HEK293T (cell line): ENCODE results near the gene AKT2.

Source experiments
- ARNT ChIP-seq: fragments of 450-650 bp; IDR thresholded peaks from 2 replicates; pipeline ENCODE4 v1.6.1; 2017; ENCODE audit warnings: mild to moderate bottlenecking
- BHLHE40 ChIP-seq: fragments of 450-650 bp; IDR thresholded peaks from 2 replicates; pipeline ENCODE4 v1.6.1; 2016; ENCODE audit warnings: mild to moderate bottlenecking, moderate library complexity, borderline replicate concordance
- CTBP1 ChIP-seq: fragments of 450-650 bp; IDR thresholded peaks from 2 replicates; pipeline ENCODE4 v1.6.1; 2016; ENCODE audit warnings: borderline replicate concordance
- ELF4 ChIP-seq: fragments of 450-650 bp; IDR thresholded peaks from 2 replicates; pipeline ENCODE4 v1.6.1; 2017; ENCODE audit warnings: antibody characterized with exemption
- FOXA1 ChIP-seq: fragments of 450-650 bp; IDR thresholded peaks from 2 replicates; pipeline ENCODE4 v1.6.1; 2016; ENCODE audit warnings: mild to moderate bottlenecking
- FOXK2 ChIP-seq: fragments of 450-650 bp; IDR thresholded peaks from 2 replicates; pipeline ENCODE4 v1.6.1; 2016; ENCODE audit warnings: mild to moderate bottlenecking
- FOXM1 ChIP-seq: fragments of 450-650 bp; IDR thresholded peaks from 2 replicates; pipeline ENCODE4 v1.6.1; 2017; ENCODE audit warnings: mild to moderate bottlenecking, borderline replicate concordance
- HDGF ChIP-seq: fragments of 450-650 bp; IDR thresholded peaks from 2 replicates; pipeline ENCODE4 v1.6.1; 2017; ENCODE audit warnings: antibody characterized with exemption, borderline replicate concordance
- L3MBTL2 ChIP-seq: fragments of 450-650 bp; conservative IDR thresholded peaks from 2 replicates; pipeline ENCODE4 v1.6.1; 2016; ENCODE audit warnings: mild to moderate bottlenecking
- NFRKB ChIP-seq: fragments of 450-650 bp; IDR thresholded peaks from 2 replicates; pipeline ENCODE4 v1.6.1; 2016; ENCODE audit warnings: mild to moderate bottlenecking, moderate library complexity
- SP1 ChIP-seq: fragments of 450-650 bp; IDR thresholded peaks from 2 replicates; pipeline ENCODE4 v1.6.1; 2017
- SUZ12 ChIP-seq: fragments of 450-650 bp; IDR thresholded peaks from 2 replicates; pipeline ENCODE4 v1.6.1; 2016; ENCODE audit warnings: mild to moderate bottlenecking
- TARDBP ChIP-seq: fragments of 450-650 bp; IDR thresholded peaks from 2 replicates; pipeline ENCODE4 v1.6.1; 2016
- TF ChIP-seq, protein P1 (sequence below): fragments of 450-650 bp; IDR thresholded peaks from 2 replicates; pipeline ENCODE4 v1.6.1; 2016

DNA sequence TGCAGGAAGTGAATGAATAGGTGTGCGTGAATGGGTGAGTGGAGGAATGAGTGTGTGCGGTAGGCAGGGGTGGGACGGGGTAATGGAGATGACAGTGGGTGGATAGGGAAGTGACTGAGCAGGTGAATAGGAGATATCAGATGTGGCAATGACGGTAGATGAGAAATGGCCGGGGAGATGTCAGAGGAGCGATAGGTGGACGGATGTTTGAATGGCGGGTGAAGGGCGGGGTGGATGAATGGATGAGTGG, 68.4 kb downstream of the AKT2 start:
- TF ChIP-seq SUZ12 (no peak), SP1 (no peak), FOXM1 (no peak), FOXA1 (no peak), ELF4 (no peak), TARDBP (peak; percentile 27; the same call in 1 of the 2 replicates), NFRKB (no peak), ARNT (no peak), BHLHE40 (no peak), HDGF (no peak), CTBP1 (no peak), FOXK2 (no peak), L3MBTL2 (no peak)
- TF ChIP-seq, protein P1, sequence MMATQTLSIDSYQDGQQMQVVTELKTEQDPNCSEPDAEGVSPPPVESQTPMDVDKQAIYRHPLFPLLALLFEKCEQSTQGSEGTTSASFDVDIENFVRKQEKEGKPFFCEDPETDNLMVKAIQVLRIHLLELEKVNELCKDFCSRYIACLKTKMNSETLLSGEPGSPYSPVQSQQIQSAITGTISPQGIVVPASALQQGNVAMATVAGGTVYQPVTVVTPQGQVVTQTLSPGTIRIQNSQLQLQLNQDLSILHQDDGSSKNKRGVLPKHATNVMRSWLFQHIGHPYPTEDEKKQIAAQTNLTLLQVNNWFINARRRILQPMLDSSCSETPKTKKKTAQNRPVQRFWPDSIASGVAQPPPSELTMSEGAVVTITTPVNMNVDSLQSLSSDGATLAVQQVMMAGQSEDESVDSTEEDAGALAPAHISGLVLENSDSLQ: no peak
